PC-9 (cell line): ENCODE results near the gene TMEM232. TPM values are rescaled to one million over a fixed set of nuclear protein-coding genes. Genes with fewer than 3 reads are reported as not detected.
A peak's percentile ranks its signal among the peaks of the same experiment; 100 is the strongest.

Experiments
- BruUV-seq: library from RNA; stranded (reverse); fragments of 400-500 nt; replicated peaks from 2 replicates; lab custom pipeline; 2021; lab: Mats Ljungman, UMichigan
- CTCF ChIA-PET: fragments of 300-600 bp; sonication (Branson Sonifier 250); formaldehyde crosslinking; loops from one replicate; lab custom pipeline; 2022; ENCODE audit warnings: antibody characterized with exemption; lab: Charles Lee
- POLR2A ChIA-PET: fragments of 300-600 bp; sonication (Branson Sonifier 250); formaldehyde crosslinking; loops from one replicate; lab custom pipeline; 2022; ENCODE audit warnings: antibody characterized with exemption; ENCODE audit not compliant: unreplicated experiment; lab: Charles Lee
- DNase-seq, 2 experiments: peaks; one replicate each; pipeline versions ENCODE4 v3.0.0 to v3.0.0-alpha.2; 2015 to 2022; ENCODE audit warnings: mixed read lengths in 1 of 2
- H2AFZ ChIP-seq: fragments of 200-600 bp; sonication (generic); 2 replicates; pipeline ENCODE4 v1.8.1; 2017; ENCODE audit warnings: antibody characterized with exemption
- H3F3A ChIP-seq: fragments of 200-600 bp; sonication (generic); 2 replicates; pipeline ENCODE4 v1.8.1; 2017; ENCODE audit warnings: antibody characterized with exemption, mild to moderate bottlenecking, low read depth; ENCODE audit not compliant: insufficient read depth
- H3K27ac ChIP-seq: fragments of 200-600 bp; sonication (generic); 2 replicates; pipeline ENCODE4 v1.6.1; 2016; ENCODE audit warnings: mixed run types
- H3K27me3 ChIP-seq: fragments of 200-600 bp; sonication (generic); 2 replicates; pipeline ENCODE4 v1.6.1; 2016; ENCODE audit warnings: low read depth, mixed run types; ENCODE audit not compliant: insufficient read depth
- H3K36me3 ChIP-seq: fragments of 200-600 bp; sonication (generic); 2 replicates; pipeline ENCODE4 v1.6.1; 2016; ENCODE audit warnings: low read depth, mixed run types
- H3K4me1 ChIP-seq: fragments of 200-600 bp; sonication (generic); replicated peaks from 2 replicates; pipeline ENCODE4 v1.6.1; 2016; ENCODE audit warnings: mixed run types; ENCODE audit not compliant: insufficient read depth
- H3K4me2 ChIP-seq: fragments of 200-600 bp; sonication (generic); 2 replicates; pipeline ENCODE4 v1.6.1; 2017; ENCODE audit warnings: mixed run types
- H3K4me3 ChIP-seq: fragments of 200-600 bp; sonication (generic); 2 replicates; pipeline ENCODE4 v1.6.1; 2016; ENCODE audit warnings: mixed run types
- H3K79me2 ChIP-seq: fragments of 200-600 bp; sonication (generic); 2 replicates; pipeline ENCODE4 v1.6.1; 2017; ENCODE audit warnings: low read depth, mixed run types
- H3K9me2 ChIP-seq: fragments of 200-600 bp; sonication (generic); 2 replicates; pipeline ENCODE4 v1.8.1; 2017; ENCODE audit warnings: mild to moderate bottlenecking; ENCODE audit not compliant: insufficient read depth
- H3K9me3 ChIP-seq: fragments of 200-600 bp; sonication (generic); 2 replicates; pipeline ENCODE4 v1.8.1; 2016; ENCODE audit warnings: low read depth; ENCODE audit not compliant: insufficient read depth
- H4K20me1 ChIP-seq: fragments of 200-600 bp; sonication (generic); 2 replicates; pipeline ENCODE4 v1.8.1; 2017; ENCODE audit not compliant: insufficient read depth
- EZH2 ChIP-seq: fragments of 200-600 bp; sonication (generic); IDR thresholded peaks from 2 replicates; pipeline ENCODE4 v1.8.0; 2017; ENCODE audit warnings: antibody characterized with exemption, low read depth
- intact Hi-C: fragments of 100-400 bp; cut with micrococcal nuclease; formaldehyde crosslinking; loops from one replicate; pipeline ENCODE4 v1.10.0; 2022; ENCODE audit not compliant: unreplicated experiment
- total RNA-seq: library from RNA; stranded (reverse); gene quantifications from 2 replicates; pipeline ENCODE4 v1.2.3, GENCODE V29; 2021
- TF ChIP-seq, protein P1 (sequence below): fragments of 200-600 bp; sonication (generic); conservative IDR thresholded peaks from 2 replicates; pipeline ENCODE4 v1.6.1; 2017; ENCODE audit warnings: mixed run types, antibody characterized with exemption, mild to moderate bottlenecking, moderate library complexity

The TMEM232 gene
- total RNA-seq, 1 experiment from 2014 or later = 0.65 TPM

DNA sequence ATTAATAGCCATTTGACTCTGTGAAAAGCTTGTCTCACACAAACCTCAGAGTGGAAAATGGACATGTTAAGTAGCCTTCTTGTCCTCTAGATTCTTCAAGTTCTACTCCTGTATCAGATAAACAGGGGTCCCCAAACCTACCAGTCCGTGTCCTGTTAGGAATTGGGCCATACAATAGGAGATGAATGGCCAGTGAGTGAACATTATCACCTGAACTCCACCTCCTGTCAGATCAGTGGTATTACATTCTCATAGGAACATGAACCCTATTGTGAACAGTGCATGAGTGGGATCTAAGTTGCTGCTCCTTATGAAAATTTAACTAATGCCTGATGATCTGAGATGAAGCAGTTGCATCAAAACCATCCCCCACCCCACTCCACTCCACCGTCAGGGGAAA is 136.3 kb downstream of the TMEM232 start:
- no peaks in the 10 kb centered on the region for H3K9me2 ChIP-seq
- ChIA-PET POLR2A (no interaction called here), CTCF (no interaction called here)
- TF ChIP-seq, protein P1, sequence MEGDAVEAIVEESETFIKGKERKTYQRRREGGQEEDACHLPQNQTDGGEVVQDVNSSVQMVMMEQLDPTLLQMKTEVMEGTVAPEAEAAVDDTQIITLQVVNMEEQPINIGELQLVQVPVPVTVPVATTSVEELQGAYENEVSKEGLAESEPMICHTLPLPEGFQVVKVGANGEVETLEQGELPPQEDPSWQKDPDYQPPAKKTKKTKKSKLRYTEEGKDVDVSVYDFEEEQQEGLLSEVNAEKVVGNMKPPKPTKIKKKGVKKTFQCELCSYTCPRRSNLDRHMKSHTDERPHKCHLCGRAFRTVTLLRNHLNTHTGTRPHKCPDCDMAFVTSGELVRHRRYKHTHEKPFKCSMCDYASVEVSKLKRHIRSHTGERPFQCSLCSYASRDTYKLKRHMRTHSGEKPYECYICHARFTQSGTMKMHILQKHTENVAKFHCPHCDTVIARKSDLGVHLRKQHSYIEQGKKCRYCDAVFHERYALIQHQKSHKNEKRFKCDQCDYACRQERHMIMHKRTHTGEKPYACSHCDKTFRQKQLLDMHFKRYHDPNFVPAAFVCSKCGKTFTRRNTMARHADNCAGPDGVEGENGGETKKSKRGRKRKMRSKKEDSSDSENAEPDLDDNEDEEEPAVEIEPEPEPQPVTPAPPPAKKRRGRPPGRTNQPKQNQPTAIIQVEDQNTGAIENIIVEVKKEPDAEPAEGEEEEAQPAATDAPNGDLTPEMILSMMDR = peak; percentile 63
- no peak for TF ChIP-seq EZH2
- no peak overlapping the region for H3K27ac ChIP-seq
- intact Hi-C loops = no loop called here
- no peaks in the 10 kb centered on the region for H4K20me1 ChIP-seq
- H3K9me3 ChIP-seq = no peaks in the 10 kb centered on the region
- no peaks in the 10 kb centered on the region for H3K79me2 ChIP-seq
- no peak overlapping the region for H3K4me2 ChIP-seq
- H3K4me1 ChIP-seq = no peaks in the 10 kb centered on the region
- no peak overlapping the region for H2AFZ ChIP-seq
- BruUV-seq = no TSS peak
- no peak for DNase-seq
- H3F3A ChIP-seq = no peaks in the 10 kb centered on the region
- no peaks in the 10 kb centered on the region for H3K27me3 ChIP-seq
- H3K4me3 ChIP-seq = no peak overlapping the region
- H3K36me3 ChIP-seq = no peaks in the 10 kb centered on the region

DNA sequence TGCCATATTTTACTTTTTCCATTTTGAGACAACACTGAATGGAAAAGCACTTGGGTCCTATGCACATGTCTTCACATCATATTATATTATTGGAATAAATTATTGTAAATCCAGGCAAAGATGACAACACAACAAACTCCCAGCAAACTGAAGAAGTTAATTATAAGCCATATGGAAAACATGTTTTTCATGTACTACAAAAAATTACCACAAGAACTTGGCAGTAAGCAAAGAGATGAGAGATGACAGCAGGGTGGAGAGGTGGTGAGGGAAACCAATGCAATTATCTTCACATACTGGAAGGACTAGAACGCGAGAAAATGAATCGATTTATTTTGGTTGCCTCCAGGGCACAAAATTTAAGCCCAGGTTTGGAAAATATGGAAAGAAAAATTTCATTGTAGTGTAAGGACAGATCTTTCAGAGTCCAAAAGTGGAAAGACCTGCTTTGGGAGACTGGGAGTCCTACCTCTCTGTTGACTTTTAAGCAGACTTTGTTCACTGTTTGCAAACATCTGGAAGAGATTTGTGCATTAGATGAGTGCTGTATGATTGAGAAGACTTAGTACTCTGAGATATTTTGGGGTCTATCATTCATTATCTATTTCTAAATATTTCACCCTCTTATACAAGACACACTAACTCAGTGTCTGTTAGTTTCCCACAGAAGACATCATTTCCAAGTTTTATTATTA is 138.0 kb downstream of the TMEM232 start:
- Histone ChIP-seq H2AFZ (no peak overlapping the region), H3K4me2 (no peak overlapping the region), H3K9me3 (no peaks in the 10 kb centered on the region), H3K27me3 (no peaks in the 10 kb centered on the region), H4K20me1 (no peaks in the 10 kb centered on the region), H3F3A (no peaks in the 10 kb centered on the region), H3K36me3 (no peaks in the 10 kb centered on the region), H3K79me2 (no peaks in the 10 kb centered on the region), H3K4me1 (no peaks in the 10 kb centered on the region), H3K4me3 (no peak overlapping the region), H3K9me2 (no peaks in the 10 kb centered on the region), H3K27ac (no peak overlapping the region)
- ChIA-PET CTCF (no interaction called here), POLR2A (no interaction called here)
- no peak for TF ChIP-seq EZH2
- TF ChIP-seq, protein P1 = no peak
- BruUV-seq = no TSS peak
- intact Hi-C loops = no loop called here
- no peak for DNase-seq

DNA sequence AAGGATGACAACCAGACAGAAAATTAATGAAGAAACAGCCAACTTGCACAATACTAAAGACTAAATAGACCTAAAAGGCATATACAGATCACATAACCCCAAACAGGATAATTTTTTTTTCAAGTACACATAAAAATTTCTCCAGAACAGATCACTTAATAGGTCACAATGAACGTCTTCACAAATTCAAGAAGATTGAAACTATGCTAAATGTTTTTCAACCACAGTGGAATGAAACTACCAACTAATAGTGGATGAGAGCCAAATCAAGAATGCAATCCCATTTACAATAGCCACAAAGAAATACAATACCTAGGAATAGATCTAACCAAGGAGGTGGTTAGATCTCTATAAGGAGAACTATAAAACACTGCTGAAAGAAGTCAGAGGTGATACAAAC is 145.8 kb downstream of the TMEM232 start:
- Histone ChIP-seq H3K4me2 (no peak overlapping the region), H3K27me3 (no peaks in the 10 kb centered on the region), H2AFZ (no peak overlapping the region), H3K79me2 (no peaks in the 10 kb centered on the region), H3K27ac (no peak overlapping the region), H3K4me1 (no peaks in the 10 kb centered on the region), H3F3A (no peaks in the 10 kb centered on the region), H3K9me2 (no peaks in the 10 kb centered on the region), H3K9me3 (no peaks in the 10 kb centered on the region), H3K4me3 (no peak overlapping the region), H3K36me3 (no peaks in the 10 kb centered on the region), H4K20me1 (no peaks in the 10 kb centered on the region)
- ChIA-PET POLR2A (no interaction called here), CTCF (no interaction called here)
- BruUV-seq = no TSS peak
- TF ChIP-seq, protein P1 = no peak
- no peak for TF ChIP-seq EZH2
- intact Hi-C loops = no loop called here
- no peak for DNase-seq
